Lower leg skin (tissue), 4 donors: ENCODE measurements around the gene DGUOK. TPM values are rescaled to one million over a fixed set of nuclear protein-coding genes. Genes with fewer than 3 reads are reported as not detected.

Experiments used
- DNase-seq, 2 donors: peaks; one replicate each; pipeline ENCODE4 v3.0.0-alpha.2; 2019; ENCODE audit warnings: low spot score in 2 of 2
- H3K4me3 ChIP-seq: fragments of 200-600 bp; sonication (generic); 2 replicates; pipeline ENCODE4 v1.5.1; 2017; ENCODE audit warnings: mild to moderate bottlenecking, low read depth; ENCODE audit not compliant: poor library complexity, severe bottlenecking
- POLR2A ChIP-seq, 2 donors: fragments of 450-650 bp; IDR thresholded peaks; one replicate each; pipeline ENCODE4 v1.6.1; 2016 to 2017; ENCODE audit warnings: antibody characterized with exemption in 2 of 2, mild to moderate bottlenecking in 1 of 2, moderate library complexity in 1 of 2
- WGBS, 2 donors: methylation state at CpG; one replicate each; pipeline ENCODE4 v1.1.5; 2018; 5-methylcytosine and 5-hydroxymethylcytosine counted together
- intact Hi-C: fragments of 100-400 bp; cut with DNase I; formaldehyde crosslinking; loops from one replicate; pipeline ENCODE4 v1.15.0; 2023; ENCODE audit warnings: low total_unique reads
- total RNA-seq, 4 donors: library from RNA; depleted of rRNA; stranded (reverse); fragments of >200 nt; gene quantifications; one replicate each; pipeline ENCODE4 v1.1.0, GENCODE V29; 2016
- TF ChIP-seq, protein P1 (sequence below), 3 donors: fragments of 450-650 bp; IDR thresholded peaks; one replicate each; pipeline ENCODE4 v1.5.1; 2016; ENCODE audit warnings: antibody characterized with exemption in 3 of 3, mild to moderate bottlenecking in 3 of 3, moderate library complexity in 2 of 3

Gene DGUOK
- total RNA-seq, 4 donors from 2014 or later, result 34.4 to 73.2 (median 48.0) TPM

GRCh38 chr2:73963385-73964120 lies 36.9 kb downstream of the DGUOK start:
- WGBS, 2 donors, result 79 to 91% methylated on average over 13 of the region's 13 CpGs
- intact Hi-C loops, result no loop called here
- TF ChIP-seq, protein P1, sequence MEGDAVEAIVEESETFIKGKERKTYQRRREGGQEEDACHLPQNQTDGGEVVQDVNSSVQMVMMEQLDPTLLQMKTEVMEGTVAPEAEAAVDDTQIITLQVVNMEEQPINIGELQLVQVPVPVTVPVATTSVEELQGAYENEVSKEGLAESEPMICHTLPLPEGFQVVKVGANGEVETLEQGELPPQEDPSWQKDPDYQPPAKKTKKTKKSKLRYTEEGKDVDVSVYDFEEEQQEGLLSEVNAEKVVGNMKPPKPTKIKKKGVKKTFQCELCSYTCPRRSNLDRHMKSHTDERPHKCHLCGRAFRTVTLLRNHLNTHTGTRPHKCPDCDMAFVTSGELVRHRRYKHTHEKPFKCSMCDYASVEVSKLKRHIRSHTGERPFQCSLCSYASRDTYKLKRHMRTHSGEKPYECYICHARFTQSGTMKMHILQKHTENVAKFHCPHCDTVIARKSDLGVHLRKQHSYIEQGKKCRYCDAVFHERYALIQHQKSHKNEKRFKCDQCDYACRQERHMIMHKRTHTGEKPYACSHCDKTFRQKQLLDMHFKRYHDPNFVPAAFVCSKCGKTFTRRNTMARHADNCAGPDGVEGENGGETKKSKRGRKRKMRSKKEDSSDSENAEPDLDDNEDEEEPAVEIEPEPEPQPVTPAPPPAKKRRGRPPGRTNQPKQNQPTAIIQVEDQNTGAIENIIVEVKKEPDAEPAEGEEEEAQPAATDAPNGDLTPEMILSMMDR (IDR thresholded peaks at IDR 0.05), result no peak
- TF ChIP-seq POLR2A (IDR thresholded peaks at IDR 0.05), result no peak
- DNase-seq, result peak in 1 of 2 donors; percentile 23
- H3K4me3 ChIP-seq, result no peak overlapping the region

DNA sequence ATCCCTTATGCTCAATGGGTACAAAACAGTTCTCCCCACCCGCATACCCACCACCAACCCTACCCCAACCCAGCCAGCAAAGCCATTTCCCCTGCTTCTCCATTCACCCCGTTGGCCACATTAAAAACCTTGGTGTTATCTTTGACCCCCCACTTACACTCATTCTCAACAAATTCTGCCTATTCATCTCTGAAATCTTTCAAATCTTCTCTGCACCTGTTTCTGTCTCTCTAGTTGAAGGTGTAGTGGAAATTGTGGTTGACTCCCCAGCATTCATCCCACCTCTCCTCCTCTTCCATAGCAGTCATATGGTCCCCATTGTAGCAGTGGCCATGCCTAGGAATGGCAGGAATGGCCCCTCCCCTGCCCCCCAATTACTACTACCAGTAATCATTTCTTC lies 37.5 kb downstream of the DGUOK start:
- peak in 1 of 2 donors; percentile 8 for DNase-seq
- TF ChIP-seq, protein P1 (IDR thresholded peaks at IDR 0.05), result no peak
- no peak for TF ChIP-seq POLR2A (IDR thresholded peaks at IDR 0.05)
- no peak overlapping the region for H3K4me3 ChIP-seq
- 85 to 86% methylated on average over 2 of the region's 2 CpGs for WGBS, 2 donors
- intact Hi-C loops, result no loop called here

DNA sequence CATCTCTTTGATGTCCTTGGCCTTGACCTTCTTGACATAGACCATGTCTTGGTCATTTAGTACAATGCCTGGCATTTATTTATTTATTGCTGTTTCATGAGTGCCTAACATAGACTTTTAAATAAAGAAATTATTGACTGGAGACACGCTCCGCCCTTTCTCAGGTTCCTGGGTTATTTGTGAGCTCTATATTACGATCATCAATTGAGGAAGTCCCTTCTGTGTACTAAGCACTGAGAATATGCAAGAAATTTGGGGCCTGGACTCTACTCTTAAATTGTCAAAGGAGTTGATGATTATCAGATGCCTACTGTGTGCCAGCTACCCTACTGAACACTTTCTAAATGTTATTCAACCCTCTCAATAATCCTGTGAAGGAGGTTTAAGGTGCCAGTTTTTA lies 38.4 kb downstream of the DGUOK start:
- no peak for DNase-seq
- TF ChIP-seq, protein P1 (IDR thresholded peaks at IDR 0.05), result no peak
- TF ChIP-seq POLR2A (IDR thresholded peaks at IDR 0.05), result no peak
- intact Hi-C loops, result no loop called here
- WGBS, 2 donors, result 94% methylated on average over 3 of the region's 3 CpGs
- H3K4me3 ChIP-seq, result no peak overlapping the region

DNA sequence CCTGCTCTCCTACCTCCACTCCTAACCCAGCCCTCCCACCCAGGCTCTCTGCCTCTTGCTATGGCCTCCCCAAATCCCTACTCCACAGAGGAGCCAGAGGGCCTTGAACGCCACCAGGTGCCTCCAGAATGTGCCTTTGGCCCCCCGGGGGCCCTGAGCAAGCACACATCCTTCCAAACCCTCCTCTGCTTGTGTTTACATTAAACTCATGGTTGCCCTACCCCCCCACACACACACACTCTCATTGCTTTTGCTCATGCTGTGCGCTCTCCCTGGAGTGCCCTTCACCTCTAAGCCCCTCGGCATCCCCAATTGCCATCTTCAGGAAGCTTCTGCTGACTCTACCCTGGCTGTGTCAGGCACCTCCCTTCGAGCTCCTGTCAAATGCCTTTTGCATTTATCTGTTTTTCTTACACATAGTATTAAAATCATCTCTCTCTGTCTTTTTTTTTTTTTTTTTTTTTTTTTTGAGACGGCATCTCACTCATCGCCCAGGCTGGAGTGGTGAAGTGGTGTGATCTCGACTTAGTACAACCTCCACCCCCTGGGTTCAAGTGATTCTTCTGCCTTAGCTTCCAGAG lies 41.8 kb downstream of the DGUOK start:
- no peak overlapping the region for H3K4me3 ChIP-seq
- TF ChIP-seq, protein P1 (IDR thresholded peaks at IDR 0.05), result no peak
- no peak for TF ChIP-seq POLR2A (IDR thresholded peaks at IDR 0.05)
- intact Hi-C loops, result no loop called here
- DNase-seq, result no peak
- WGBS, 2 donors, result 93 to 94% methylated on average over 8 of the region's 8 CpGs

DNA sequence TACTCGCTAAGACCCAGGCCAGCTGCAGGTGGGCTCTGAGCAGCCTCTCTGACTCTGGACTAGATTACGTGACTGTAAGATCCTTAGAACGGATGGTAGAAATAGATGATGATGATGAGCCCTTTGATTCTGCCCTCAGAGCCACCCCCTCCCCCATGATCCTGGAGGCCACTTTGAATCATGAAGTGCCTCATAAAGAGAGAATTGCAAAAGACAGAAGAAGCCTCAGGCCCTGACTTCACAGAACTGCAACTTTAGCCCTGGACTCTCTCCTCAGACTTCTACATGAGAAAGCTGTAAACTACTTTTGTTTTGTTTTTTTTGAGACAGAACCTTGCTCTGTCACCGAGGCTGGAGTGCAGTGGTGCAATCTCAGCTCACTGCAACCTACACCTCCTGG lies 42.7 kb downstream of the DGUOK start:
- no peak for TF ChIP-seq POLR2A (IDR thresholded peaks at IDR 0.05)
- TF ChIP-seq, protein P1 (IDR thresholded peaks at IDR 0.05), result no peak
- DNase-seq, result no peak
- H3K4me3 ChIP-seq, result no peak overlapping the region
- 88 to 92% methylated on average over 4 of the region's 4 CpGs for WGBS, 2 donors
- intact Hi-C loops, result no loop called here
